GM12872 (cell line): ENCODE measurements around the gene CORO6.

ENCODE experiments used
- CTCF ChIP-seq: IDR thresholded peaks from 3 replicates; pipeline ENCODE4 v1.5.1; 2011; ENCODE audit warnings: low read depth, mild to moderate bottlenecking, low read length, moderate library complexity; ENCODE audit not compliant: insufficient read depth

CORO6 gene

GRCh38 chr17:29597361-29598172, 25.1 kb downstream of the CORO6 start:
- no peak for TF ChIP-seq CTCF

GRCh38 chr17:29596811-29597210, 25.9 kb downstream of the CORO6 start:
- TF ChIP-seq CTCF: no peak

GRCh38 chr17:29595943-29596774, 26.6 kb downstream of the CORO6 start:
- no peak for TF ChIP-seq CTCF

- no peak for TF ChIP-seq CTCF
Observed at GRCh38 chr17:29595107-29595942, 27.4 kb downstream of the CORO6 start.

- TF ChIP-seq CTCF: no peak
Observed at GRCh38 chr17:29594519-29595090, 28.1 kb downstream of the CORO6 start.

- TF ChIP-seq CTCF: peak; percentile 39; the same call in 1 of the 3 replicates
Observed at GRCh38 chr17:29593591-29594518, 28.9 kb downstream of the CORO6 start.
